ENCODE measurements around the gene GPRIN2. TPM values are rescaled to one million over a fixed set of nuclear protein-coding genes. Genes with fewer than 3 reads are reported as not detected.
"Not testable (repeated sequence)": the region's sequence is repeated elsewhere in the genome, so short reads cannot be mapped to it uniquely, and the experiment has no call there.

The GPRIN2 gene
- total RNA-seq, result 4.5 and 9.1 TPM in 2 replicates

DNA sequence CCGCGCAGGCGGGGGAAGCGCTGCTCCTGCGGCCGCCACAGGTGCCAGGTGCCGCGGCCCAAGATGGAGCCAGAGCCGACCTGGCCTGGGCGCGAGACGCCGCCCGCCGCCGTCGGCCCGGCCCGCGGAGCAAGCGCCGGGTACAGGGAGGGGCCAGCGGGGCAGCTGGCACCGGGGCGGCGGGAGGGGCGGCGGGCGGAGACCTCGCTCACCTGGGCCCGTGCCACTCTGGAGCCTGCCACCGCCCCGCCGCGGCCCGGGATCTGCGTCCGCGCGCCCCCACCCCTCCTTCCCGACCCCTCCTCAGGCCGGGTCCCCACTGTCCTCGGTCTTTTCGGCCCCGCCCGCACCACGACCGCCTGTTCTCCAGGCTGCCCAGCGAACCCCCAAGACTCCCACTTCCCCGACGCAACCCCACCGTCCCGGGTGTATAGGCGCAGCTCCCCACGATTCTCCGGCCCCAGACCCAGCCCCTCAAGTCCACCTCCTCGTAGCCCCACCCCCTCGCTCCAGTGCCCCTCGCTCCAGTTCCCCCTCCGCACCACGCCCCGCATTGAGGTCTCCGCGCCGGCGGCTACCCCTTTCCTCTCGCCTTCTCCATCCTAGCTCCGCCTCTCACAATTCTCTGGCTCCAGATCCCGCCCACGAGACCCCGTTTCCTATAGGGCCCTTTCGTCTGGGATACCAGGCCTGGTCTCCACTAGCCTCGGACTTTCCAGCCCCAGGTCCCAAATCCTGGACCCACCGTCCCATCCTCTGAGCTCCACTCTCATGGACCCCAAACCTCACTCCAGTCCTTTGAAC, at the start of gene GPRIN2:
Gene GPRIN2 (minus strand): TSS at position 144 of the 804 bp plus-strand sequence. CDS start 5,922 bp downstream, outside the sequence.
- peak within 1 kb of the TSS; percentile 46 for H3K4me3 ChIP-seq (ENCODE audit: low read depth, low read length)
- TF ChIP-seq, protein P1, sequence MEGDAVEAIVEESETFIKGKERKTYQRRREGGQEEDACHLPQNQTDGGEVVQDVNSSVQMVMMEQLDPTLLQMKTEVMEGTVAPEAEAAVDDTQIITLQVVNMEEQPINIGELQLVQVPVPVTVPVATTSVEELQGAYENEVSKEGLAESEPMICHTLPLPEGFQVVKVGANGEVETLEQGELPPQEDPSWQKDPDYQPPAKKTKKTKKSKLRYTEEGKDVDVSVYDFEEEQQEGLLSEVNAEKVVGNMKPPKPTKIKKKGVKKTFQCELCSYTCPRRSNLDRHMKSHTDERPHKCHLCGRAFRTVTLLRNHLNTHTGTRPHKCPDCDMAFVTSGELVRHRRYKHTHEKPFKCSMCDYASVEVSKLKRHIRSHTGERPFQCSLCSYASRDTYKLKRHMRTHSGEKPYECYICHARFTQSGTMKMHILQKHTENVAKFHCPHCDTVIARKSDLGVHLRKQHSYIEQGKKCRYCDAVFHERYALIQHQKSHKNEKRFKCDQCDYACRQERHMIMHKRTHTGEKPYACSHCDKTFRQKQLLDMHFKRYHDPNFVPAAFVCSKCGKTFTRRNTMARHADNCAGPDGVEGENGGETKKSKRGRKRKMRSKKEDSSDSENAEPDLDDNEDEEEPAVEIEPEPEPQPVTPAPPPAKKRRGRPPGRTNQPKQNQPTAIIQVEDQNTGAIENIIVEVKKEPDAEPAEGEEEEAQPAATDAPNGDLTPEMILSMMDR (conservative IDR thresholded peaks at IDR 0.05; ENCODE audit: low read depth, low read length), result no peak
- DNase-seq (ENCODE audit: low read depth), result no peak

DNA sequence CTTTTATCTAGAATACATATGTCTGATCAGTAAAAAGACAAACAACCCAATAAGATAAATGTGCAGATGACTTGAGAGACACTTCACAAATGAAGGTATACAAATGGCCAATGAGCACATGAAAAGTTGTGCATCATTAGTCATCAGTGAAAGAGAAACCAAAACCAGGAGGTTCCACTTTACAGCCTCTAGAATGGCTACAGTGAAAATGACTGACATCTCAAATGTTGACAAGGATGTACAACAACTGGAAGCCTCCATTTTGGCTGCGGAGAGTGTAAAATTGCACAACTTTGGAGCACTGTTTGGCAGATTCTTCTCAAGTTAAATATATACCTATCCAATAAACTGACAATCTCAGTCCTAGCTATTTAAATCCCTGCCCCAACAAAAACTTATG, 44.1 kb upstream of the GPRIN2 start:
- not testable (repeated sequence) for DNase-seq (ENCODE audit: low read depth)

DNA sequence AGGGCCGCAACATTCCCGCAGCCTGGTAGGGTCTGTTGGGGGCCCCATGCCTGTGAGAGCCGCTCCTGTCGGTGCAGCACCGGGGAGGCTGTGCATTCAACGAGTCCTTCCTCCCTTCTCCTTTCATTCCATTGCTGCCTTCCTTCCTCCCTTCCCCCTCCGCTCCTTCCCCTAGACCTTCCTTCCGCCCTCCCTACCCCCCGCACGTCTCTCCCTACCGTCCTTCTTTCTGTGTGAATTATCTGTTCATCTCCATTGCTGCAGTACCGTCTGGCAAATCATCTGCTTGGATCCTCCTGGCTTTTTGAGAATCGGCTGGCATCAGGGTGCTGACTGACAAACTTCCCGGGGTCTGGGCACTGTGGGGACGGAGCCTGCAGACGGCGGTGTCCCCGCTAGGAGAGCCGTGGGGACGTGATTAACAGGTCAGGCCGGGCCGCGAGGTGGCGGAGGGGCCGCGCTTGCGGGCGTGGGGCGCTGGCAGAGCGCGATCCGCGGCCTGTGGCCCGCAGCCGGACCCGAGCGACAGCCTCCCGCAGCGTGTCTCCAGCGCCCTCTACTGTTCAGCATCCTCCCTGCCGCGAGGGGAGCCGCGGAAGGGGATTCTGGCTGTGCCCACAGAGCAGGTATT, 41.3 kb upstream of the GPRIN2 start:
- H3K4me3 ChIP-seq (ENCODE audit: low read depth, low read length), result peak overlapping the region; percentile 45
- DNase-seq (ENCODE audit: low read depth), result not testable (repeated sequence)

More for the DNA sequence above, 44.1 kb upstream of the GPRIN2 start:
- not testable (repeated sequence) for H3K4me3 ChIP-seq (ENCODE audit: low read depth, low read length)

DNA sequence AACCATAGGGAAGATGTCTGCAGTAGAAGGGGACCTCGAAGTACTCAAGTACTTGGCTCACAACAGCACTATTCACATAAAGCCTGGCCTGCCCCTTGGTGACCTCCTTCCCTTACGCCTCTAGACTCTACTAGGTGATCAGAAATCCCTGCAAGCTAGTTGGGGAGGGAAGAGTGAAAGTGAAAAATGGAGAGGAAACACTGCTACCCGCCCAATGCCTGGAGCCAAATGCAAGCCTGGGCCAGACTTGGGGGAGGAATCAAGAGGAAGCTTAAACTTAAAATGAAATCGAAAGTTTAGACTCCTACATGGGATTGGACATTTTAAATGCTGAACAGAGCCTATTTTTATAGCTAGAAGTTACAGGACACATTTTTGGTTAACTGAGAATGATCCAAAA, 40.1 kb upstream of the GPRIN2 start:
- not testable (repeated sequence) for H3K4me3 ChIP-seq (ENCODE audit: low read depth, low read length); DNase-seq (ENCODE audit: low read depth)

DNA sequence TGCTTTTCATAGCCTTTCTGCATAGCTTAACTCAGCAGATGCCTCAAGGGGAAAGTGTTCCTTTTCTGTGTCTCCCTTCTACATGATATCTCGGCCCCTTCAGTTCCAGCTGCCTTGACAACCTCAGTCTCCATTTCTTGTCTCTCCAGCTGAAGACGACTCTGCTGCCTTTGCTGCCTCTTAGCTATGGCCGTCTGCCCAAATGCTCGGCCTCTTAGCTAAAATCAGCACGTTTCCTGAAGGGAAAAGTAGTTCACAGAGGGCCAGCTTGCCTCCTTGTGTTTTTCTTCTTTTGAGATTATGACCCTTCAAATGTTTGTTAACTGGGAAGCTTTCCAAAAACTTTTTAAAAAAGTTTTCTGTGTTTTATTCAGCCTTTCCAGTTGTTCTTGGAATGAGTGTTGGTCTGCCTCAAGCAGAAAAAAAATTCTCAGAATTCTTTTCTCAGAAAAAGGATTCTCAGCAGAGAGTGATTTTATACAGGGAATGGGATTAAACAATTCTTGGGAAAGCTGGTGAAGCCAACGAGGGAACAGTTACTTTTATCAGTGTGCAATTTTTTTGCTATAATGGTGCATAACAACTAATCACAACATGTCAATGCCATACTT, 38.1 kb upstream of the GPRIN2 start:
- not testable (repeated sequence) for DNase-seq (ENCODE audit: low read depth); H3K4me3 ChIP-seq (ENCODE audit: low read depth, low read length)

DNA sequence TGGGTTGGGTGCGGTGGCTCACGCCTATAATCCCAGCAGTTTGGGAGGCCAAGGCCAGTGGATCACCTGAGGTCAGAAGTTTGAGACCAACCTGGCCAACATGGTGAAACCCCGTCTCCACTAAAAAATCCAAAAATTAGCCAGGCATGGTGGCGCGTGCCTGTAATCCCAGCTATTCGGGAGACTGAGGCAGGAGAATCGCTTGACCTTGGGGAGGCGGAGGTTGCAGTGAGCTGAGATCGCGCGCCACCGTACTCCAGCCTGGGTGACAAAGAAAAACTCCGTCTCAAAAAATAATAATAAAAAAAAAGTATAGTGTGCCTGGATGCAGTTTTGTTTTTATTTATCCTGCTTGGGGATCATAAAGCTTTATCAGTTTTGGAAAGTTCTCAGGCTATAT, 36.8 kb upstream of the GPRIN2 start:
- not testable (repeated sequence) for DNase-seq (ENCODE audit: low read depth); H3K4me3 ChIP-seq (ENCODE audit: low read depth, low read length)

DNA sequence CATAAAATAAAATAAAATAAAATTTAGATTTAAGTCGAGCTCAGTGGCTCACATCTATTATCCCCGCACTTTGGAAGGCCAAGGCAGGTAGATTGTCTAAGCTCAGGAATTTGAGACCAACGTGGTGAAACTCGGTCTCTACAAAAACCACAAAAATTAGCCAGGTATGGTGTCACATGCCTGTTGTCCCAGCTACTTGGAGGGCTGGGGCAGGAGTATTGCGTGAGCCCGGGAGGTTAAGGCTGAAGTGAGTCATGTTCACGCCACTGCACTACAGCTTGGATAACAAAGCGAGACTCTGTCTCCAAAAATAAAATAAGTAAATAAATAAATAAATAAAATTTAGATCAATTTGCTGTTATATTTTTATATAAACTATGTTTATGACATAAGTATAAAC, 34.6 kb upstream of the GPRIN2 start:
- not testable (repeated sequence) for H3K4me3 ChIP-seq (ENCODE audit: low read depth, low read length); DNase-seq (ENCODE audit: low read depth)

DNA sequence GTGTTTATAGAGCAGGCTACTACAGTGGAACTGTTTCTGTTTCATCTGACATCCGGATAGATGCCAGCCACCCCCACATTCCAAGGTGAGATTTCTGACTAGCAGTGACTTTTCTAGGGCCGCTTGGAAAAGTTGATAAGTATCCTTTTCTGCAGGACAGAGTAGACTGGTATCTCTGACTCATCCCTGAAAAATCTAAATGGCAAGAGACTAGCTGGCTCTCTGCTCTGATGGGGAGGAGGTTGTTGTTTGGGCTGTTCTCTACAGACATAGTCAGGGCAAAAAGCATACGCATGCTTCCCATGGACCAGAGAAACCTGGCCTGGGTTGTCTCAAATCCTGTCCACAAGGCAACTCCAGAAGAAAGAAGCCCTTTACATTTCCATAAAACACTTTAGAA, 33.1 kb upstream of the GPRIN2 start:
- not testable (repeated sequence) for H3K4me3 ChIP-seq (ENCODE audit: low read depth, low read length); DNase-seq (ENCODE audit: low read depth)

DNA sequence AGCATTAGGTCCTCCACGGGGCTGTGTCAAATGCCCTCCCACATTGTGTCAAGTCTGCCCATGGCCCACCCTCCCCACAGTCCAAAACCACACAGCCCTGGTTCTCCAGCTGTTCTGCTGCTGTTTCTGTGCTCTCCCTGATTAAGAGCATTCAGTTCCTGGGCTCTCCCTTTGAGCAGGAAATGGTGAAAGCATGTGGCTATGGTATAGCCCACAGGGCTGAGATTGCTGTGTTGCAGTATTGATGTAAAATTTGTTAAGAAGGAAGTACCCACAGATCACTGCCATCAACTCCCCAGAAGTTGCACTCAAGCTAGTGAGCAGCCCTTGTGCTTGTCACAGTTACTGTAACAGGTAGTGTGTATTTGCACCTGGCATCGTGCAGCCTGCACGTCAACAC, 31.8 kb upstream of the GPRIN2 start:
- not testable (repeated sequence) for H3K4me3 ChIP-seq (ENCODE audit: low read depth, low read length); DNase-seq (ENCODE audit: low read depth)

DNA sequence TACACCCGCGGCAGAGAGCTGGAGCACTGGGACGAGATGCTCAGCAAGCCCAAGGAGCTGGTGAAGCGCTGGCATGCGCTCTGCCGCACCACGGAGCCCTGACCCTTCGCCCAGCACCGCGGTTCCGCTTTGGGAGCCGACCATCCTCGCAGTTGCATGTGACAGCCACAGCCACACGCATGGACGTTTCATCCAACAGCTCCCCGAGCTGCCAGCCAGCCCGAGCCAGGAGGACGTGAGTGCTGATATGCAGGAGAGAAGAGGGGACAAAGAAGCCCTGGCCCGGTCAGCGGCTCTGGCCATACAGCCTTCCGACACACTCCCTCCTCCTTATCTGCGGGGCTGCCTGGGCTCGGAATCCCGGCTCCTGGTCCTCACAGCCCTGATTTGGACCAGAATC, 31.1 kb upstream of the GPRIN2 start:
- not testable (repeated sequence) for DNase-seq (ENCODE audit: low read depth); H3K4me3 ChIP-seq (ENCODE audit: low read depth, low read length)

DNA sequence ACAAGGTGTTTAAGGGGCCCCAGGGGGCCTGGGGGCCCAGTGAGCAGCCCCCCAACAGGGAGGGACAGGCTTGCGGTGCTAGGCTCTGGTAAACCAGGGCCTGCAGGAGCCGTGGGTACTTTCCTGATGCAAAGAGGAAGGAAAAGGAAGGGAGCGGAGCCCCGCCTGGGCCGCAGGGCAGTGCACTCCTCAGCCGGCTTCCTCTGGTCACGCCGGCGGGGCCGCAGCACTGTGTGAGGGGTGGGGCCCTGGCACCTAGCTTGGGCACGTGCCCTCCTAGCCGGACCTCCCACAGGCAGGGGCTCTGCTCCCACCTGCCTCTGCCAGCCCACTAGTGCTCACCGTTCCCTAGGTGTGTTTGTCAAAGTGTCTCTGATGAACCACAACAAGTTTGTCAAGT, 28.8 kb upstream of the GPRIN2 start:
- not testable (repeated sequence) for DNase-seq (ENCODE audit: low read depth); H3K4me3 ChIP-seq (ENCODE audit: low read depth, low read length)

DNA sequence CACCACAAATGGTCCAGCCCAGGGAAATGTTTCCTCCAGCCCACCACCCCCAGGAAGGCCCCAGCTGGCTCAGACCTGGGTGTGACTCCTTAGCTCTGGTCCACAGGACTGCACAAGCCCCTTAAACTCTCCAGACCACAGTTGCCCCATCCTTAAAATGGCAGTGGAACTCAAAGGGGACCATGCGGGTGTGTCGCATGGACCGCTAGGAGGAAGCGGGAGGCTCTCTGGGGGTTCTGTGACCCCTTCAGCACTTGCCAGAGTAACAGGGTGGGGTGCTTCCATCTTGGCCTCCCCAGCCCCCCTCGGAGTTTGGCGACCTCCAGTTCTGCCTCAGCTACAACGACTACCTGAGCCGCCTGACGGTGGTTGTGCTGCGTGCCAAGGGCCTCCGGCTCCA, 27.7 kb upstream of the GPRIN2 start:
- not testable (repeated sequence) for DNase-seq (ENCODE audit: low read depth); H3K4me3 ChIP-seq (ENCODE audit: low read depth, low read length)

DNA sequence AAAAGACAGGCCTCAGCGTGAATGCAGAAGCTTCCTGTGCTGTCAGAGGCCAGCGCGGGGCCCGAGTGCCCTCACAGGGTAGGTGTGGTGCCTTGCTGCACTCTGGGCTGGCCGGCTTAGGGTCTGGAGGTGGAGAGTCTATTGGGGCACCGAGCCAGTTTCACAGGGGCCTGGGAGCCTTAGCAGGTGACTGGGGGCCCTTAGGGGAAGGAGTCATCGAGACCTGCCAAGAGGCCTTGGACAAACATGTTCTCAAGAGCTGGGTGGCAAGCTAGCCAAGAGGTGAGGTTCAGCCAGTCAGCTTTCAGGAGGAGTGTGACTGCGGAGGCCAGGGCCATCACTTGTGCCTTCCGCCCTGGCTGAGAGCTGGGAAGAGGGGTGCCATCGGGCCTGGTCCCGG, 26.1 kb upstream of the GPRIN2 start:
- not testable (repeated sequence) for DNase-seq (ENCODE audit: low read depth); H3K4me3 ChIP-seq (ENCODE audit: low read depth, low read length)

DNA sequence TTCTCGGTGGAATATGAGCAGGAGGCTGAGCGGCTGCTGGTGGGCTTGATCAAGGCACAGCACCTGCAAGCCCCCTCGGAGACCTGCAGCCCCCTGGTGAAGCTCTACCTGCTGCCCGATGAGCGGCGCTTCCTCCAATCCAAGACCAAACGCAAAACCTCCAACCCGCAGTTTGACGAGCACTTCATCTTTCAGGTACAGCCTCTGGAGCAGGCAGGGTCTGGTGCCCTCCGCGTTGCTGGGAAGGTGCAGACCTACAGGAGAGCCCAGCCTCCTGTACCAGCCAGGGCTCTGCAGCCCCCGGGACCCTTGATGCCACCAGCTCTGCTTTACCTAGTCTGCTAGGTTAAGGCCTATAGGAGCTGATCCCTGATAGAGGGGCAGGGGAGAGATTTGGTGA, 25.5 kb upstream of the GPRIN2 start:
- H3K4me3 ChIP-seq (ENCODE audit: low read depth, low read length); DNase-seq (ENCODE audit: low read depth): not testable (repeated sequence)

DNA sequence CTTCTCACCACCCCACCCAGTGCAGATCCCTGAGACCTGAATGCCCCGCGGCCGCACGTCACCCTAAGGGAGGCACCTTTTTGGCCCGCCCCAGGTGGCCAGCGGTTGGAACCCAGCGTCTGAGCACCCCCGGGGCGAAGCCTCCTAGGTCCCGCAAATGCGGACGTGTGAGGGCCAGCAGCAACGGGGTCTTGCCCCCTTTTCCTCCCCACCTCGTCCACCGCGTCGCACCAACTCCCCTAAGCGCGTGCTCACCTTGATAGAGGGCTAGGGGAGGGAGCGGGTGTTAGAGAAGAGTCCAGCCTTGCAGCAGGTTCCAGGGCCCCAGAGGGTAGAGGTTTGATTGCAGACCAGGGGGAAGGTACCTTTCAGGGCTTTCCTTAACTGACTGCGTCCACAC, 22.9 kb upstream of the GPRIN2 start:
- H3K4me3 ChIP-seq (ENCODE audit: low read depth, low read length); DNase-seq (ENCODE audit: low read depth): not testable (repeated sequence)

DNA sequence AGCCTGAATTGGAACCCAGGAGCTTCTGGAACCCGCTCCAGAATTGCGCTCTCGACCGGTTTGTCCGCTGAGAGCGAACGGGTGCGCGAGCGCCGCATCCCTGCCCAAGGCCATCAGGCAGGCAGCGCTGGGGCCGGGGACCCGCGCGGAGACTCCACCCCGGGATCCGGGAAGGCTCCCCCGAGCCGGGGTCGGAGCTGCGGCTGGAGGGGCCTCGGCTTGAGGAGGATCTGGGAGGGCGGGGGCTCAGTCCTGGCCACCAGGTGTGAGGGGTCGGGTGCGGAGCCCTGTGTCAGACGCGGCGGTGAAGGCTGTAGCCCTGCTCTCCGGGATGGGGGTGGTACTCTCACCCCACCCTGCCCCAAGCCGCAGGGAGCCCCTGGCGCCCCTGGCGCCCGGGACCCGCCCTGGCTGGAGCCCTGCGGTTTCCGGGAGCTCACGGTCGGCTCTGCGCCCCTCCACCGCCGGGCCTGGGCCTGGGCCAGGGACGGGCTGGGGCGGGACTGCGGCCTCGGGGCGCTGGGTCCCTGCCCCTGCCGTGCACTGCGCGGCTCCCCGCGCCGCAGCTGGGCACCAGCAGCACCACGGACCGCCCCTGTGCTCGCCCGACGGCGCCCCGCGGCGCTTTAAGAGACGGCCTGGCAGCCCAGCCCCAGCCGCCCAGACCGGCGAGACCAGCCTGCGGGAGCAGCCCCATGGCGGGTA, 22.2 kb upstream of the GPRIN2 start, which contains the start of gene SYT15:
Gene SYT15 (plus strand): TSS at position 655 of the 705 bp plus-strand sequence. CDS start 41 bp downstream, at position 696.
- H3K4me3 ChIP-seq (ENCODE audit: low read depth, low read length); DNase-seq (ENCODE audit: low read depth): not testable (repeated sequence)

DNA sequence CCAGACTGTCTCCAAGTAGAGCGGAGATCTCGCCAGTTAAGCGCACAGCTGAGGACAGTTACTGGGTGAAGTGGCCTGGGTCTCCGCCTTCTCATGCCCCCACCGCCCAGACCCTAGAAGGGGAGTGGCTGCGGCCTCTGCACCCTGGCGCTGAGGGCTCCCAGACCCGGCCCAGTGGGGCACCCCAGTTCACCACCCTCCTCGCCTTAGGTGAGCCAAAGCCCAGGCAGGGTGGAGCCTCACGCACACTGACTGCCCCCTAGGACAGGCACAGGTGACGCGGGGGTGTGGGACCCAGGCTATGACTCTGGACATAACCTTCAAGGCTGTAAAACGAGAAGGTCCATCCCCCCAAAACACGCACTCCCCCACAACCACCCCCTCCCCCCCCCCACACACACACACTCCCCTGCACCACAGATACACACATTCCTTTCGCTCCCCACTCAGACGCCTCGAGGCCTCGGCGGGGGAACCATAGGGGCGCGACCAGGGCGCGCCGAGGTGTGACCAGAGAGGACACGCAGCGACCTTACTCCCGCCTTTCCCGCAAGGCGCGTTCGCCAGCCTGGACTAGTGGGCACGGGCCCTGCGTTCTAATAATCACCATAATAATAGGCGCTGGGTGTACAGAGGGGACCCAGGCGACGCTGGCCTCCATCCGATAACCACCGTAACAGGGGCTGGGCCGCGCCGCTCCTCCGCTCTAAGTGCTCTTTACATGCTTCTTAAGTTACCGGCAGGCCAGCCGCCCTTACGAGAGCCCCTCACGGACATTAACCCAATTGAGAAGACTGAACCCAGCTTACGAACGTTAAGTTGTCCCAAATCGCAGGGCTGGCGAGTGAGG, 21.4 kb upstream of the GPRIN2 start:
- not testable (repeated sequence) for DNase-seq (ENCODE audit: low read depth); H3K4me3 ChIP-seq (ENCODE audit: low read depth, low read length)
